NCI-H1417 (cell line): ENCODE data around the gene ZNF75A.

ENCODE experiments used
- DNase-seq, 3 experiments: peaks; one replicate each; lab custom pipeline; 2025; lab: John Stamatoyannopoulos, UW

ZNF75A gene

GRCh38 chr16:3289998-3290673, 15.2 kb upstream of the ZNF75A start:
- DNase-seq: peak in 1 of 3 experiments; percentile 5

GRCh38 chr16:3292604-3293003, 12.7 kb upstream of the ZNF75A start:
- no peak for DNase-seq

GRCh38 chr16:3295209-3295608, 10.1 kb upstream of the ZNF75A start:
- no peak for DNase-seq

DNA sequence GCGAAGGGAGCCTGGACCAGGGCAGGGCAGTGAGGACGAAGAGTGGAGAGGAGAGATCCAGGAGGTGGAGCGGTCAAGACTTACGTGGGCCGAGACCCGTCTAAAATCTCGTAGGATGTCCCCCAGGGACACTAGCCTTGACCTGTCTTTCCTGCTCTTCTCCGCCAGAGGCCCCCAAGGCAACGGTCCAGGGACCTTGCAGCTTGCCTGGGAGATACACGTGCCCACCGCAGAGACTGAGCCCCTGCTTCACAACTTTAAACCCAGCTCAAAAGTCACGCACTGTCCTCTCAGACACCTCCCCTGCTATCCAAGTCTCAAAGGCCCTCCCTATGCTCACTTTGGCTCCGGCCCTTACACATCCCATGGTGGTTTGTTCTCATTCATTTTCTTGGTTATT, 9.5 kb upstream of the ZNF75A start:
- no peak for DNase-seq

- DNase-seq: peak in 1 of 3 experiments; percentile 33
Observed at GRCh38 chr16:3304370-3304769, 927 bp upstream of the ZNF75A start.

- DNase-seq: no peak
Observed at GRCh38 chr16:3306078-3306477, 781 bp downstream of the ZNF75A start.

DNA sequence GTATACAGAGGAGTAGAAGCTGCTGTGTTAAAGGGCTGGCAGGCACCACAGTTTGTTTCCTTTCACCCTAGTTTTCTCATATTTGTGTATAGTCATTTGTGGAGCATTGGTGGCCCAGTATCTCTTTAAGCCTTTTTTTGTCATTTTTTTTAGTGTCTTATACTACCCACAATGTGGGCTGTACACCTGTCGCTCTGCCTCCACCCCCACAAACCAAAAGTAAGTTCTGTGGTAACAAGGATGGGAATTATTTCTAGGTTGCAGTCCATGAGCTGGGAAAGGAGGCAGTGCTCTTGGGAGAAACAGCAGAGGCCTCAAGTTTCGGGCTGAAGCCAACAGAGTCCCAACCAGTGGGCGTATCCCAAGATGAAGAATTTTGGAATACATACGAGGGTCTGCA, 6.2 kb downstream of the ZNF75A start:
- DNase-seq: no peak

GRCh38 chr16:3317315-3317999, 12.2 kb downstream of the ZNF75A start:
- peak in 1 of 3 experiments; percentile 38 for DNase-seq

GRCh38 chr16:3321816-3322215, 16.5 kb downstream of the ZNF75A start:
- DNase-seq: no peak

- no peak for DNase-seq
Observed at GRCh38 chr16:3327514-3327913, 22.2 kb downstream of the ZNF75A start.

- no peak for DNase-seq
Observed at GRCh38 chr16:3328104-3328503, 22.8 kb downstream of the ZNF75A start.

DNA sequence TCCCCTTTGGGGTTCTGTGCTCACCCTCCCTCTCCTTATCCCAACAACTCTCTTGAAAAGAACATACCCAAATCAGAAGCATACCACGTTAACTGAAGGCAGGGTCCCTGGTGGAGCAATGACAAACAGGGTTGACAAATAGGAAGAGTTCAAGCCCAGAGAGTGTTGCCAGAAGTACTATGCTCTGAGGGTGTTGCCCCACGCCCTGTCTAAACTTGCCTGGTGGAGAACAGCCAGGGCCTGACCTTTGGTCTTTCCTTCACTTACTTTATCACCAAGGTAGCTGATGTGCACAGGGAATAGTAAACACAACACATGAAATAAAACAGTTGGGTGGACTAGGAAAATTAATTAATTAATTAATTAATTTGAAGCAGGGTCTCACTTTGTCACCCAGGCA, 23.3 kb downstream of the ZNF75A start:
- no peak for DNase-seq

GRCh38 chr16:3346041-3346440, 40.7 kb downstream of the ZNF75A start:
- DNase-seq: no peak

- no peak for DNase-seq
Observed at GRCh38 chr16:3347586-3347985, 42.3 kb downstream of the ZNF75A start.

GRCh38 chr16:3348547-3349167, 43.4 kb downstream of the ZNF75A start:
- DNase-seq: peak; percentile 11 to 81 (median 45)

DNA sequence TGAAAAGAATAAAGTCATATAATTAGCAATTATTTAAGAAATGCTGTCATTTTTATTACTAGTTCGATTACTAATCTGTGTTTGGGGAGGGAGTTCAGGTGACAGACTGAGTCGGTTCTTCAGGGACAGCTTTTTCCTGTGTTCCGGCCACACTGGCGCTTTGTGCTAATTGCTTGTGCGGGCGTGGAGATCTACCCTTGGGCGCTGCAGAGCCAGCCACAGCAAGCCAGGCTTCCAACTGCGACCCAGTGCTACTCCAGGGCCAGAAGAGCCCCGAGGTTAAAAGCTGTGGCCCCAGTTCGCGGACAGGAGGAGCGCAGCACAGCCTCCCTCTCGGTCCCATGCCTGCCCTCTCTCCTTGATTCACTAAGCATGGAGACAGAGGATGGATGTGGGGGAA, 43.9 kb downstream of the ZNF75A start:
- DNase-seq: peak; percentile 11 to 62 (median 45)

GRCh38 chr16:3355589-3355988, 50.3 kb downstream of the ZNF75A start, which contains the start of gene OR2C1:
Gene OR2C1, plus strand, starts transcription at chr16:3355889. Its CDS starts 52 bp downstream, at chr16:3355941.
- DNase-seq: no peak

DNA sequence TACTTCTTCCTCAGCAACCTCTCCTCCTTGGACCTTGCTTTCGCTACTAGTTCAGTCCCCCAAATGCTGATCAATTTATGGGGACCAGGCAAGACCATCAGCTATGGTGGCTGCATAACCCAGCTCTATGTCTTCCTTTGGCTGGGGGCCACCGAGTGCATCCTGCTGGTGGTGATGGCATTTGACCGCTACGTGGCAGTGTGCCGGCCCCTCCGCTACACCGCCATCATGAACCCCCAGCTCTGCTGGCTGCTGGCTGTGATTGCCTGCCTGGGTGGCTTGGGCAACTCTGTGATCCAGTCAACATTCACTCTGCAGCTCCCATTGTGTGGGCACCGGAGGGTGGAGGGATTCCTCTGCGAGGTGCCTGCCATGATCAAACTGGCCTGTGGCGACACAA, 50.8 kb downstream of the ZNF75A start:
- no peak for DNase-seq

DNA sequence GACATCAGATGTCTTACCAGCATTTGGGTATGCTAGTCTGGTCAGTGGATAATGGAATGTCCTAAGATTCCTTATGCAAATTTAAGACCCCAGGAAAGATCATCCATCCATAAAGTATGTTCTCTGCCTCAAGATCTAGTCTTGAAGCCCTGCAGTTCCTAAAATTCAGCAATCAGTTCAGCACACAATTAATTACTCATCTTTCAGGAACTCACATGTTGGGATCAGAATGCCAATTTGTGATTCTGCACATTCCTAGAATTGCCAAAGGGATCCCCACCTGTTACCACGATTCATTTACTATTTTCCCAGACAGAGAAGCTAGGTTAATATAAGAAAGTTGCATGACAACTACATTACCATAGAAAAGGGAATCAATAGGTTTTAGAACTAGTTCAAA, 53.6 kb downstream of the ZNF75A start:
- no peak for DNase-seq

DNA sequence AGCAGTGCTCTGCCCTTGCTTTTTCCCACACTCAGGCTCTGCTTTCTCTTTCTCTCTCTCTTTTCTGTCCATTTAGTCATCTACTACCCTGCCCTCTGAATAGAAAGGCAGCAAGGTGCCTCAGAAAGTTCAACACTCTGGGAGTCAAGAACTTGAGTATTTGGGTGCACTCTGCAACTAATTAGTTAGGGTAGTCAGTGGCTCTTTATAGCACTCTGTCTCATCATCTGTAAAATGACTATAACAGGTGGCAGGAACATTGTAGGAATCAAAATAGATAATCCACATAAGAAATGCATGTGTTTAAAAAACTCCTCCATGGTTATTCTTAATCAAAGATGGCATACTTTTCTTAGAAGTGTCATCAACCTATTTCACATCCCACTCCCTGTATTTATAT, 57.6 kb downstream of the ZNF75A start:
- DNase-seq: no peak

- DNase-seq: no peak
Observed at GRCh38 chr16:3363793-3364192, 58.5 kb downstream of the ZNF75A start.

DNA sequence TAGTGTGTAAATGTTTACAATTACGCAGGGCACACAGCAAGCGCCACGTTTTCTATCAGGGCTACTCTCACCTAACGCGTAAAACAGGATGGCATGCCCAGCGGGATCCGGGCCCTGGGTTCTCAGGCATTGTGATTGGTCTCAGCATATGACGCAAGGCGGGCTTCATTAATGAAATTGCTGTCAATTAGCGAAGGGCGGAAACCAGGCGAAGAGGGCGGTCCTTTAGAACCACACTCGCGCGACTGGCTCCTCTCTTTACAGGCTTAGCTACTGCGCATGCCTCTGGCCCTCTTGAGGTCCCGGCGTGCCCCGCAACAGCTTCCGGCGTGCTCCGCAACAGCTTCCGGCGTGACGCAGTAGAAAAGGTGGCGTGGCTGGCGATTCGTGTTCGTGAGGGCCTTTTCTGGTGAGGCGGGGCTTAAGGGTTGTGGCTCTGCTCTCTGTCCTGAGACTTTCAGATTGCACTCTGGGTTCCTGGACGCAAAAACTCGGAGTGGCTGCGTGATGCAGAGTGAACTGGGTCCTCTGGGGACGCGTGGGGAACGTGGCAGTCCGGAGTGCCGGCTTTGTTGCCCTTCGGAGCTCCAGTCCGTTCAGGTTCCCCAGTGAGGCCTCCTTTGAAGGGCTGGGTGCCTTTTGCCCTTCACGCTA, 59.6 kb downstream of the ZNF75A start:
- DNase-seq: peak; percentile 64 to 99 (median 95)
